ENCODE measurements around the gene RBM3. TPM values are rescaled to one million over a fixed set of nuclear protein-coding genes. Genes with fewer than 3 reads are reported as not detected.

Gene RBM3
- total RNA-seq, 4 donors from 2014 or later = 94.0 to 204 (median 156) TPM

DNA sequence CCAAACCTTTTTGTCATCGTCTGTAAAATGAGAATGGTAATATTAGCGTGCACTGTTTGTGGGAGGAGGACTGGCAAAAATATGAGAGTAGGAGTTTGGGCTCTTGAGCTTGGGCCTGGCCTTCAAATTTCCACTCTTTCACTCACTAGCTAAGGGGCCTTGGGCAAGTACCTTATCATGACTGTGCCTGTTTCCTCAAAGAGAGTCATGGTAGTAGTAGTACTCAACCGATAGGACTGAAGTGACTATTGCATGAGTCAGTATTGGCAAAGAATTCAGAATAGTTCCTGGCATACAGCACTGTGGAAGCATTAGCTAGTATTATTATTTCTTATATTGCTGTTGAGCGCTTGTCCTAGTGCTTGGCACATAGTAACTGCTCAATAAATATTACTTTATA is 16.0 kb upstream of the RBM3 start:
- H3K4me1 ChIP-seq = no peaks in the 10 kb centered on the region
- no peak overlapping the region for H3K4me3 ChIP-seq
- no peaks in the 10 kb centered on the region for H3K27me3 ChIP-seq
- H3K36me3 ChIP-seq = peaks cover 10 to 68% (median 35%) of the 10 kb centered on the region in 4 donors
- WGBS = 80% methylated on average over 4 of the region's 4 CpGs
- intact Hi-C loops (cut with DNase I) = no loop called here
- H3K9me3 ChIP-seq = no peaks in the 10 kb centered on the region
- no peak overlapping the region for H3K27ac ChIP-seq (replicated peaks in 1 of 4)
- TF ChIP-seq, protein P1, sequence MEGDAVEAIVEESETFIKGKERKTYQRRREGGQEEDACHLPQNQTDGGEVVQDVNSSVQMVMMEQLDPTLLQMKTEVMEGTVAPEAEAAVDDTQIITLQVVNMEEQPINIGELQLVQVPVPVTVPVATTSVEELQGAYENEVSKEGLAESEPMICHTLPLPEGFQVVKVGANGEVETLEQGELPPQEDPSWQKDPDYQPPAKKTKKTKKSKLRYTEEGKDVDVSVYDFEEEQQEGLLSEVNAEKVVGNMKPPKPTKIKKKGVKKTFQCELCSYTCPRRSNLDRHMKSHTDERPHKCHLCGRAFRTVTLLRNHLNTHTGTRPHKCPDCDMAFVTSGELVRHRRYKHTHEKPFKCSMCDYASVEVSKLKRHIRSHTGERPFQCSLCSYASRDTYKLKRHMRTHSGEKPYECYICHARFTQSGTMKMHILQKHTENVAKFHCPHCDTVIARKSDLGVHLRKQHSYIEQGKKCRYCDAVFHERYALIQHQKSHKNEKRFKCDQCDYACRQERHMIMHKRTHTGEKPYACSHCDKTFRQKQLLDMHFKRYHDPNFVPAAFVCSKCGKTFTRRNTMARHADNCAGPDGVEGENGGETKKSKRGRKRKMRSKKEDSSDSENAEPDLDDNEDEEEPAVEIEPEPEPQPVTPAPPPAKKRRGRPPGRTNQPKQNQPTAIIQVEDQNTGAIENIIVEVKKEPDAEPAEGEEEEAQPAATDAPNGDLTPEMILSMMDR (IDR thresholded peaks at IDR 0.05) = no peak
- TF ChIP-seq EP300 (IDR thresholded peaks at IDR 0.05) = no peak
- TF ChIP-seq POLR2A (IDR thresholded peaks at IDR 0.05; ENCODE audit: low read depth) = no peak
- no peak for TF ChIP-seq POLR2AphosphoS5 (IDR thresholded peaks at IDR 0.05)
- DNase-seq (ENCODE audit: extremely low spot score) = no peak

DNA sequence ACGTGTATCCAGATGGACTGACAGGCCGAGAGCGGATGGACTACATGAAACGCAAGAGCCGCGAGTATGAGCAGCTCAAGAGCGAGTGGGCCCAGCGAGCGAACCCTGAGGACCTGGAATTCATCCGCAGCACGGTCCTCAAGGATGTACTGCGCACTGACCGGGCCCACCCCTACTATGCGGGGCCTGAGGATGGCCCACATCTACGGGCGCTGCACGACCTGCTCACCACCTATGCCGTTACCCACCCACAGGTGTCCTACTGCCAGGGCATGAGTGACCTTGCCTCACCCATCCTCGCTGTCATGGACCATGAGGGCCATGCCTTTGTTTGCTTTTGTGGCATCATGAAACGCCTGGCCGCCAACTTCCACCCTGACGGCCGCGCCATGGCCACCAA is 14.6 kb upstream of the RBM3 start:
- no peak for DNase-seq (ENCODE audit: extremely low spot score)
- no peak overlapping the region for H3K4me3 ChIP-seq
- peaks cover 10 to 65% (median 35%) of the 10 kb centered on the region in 4 donors for H3K36me3 ChIP-seq
- WGBS = 93% methylated on average over 17 of the region's 24 CpGs
- H3K4me1 ChIP-seq = no peaks in the 10 kb centered on the region
- H3K9me3 ChIP-seq = no peaks in the 10 kb centered on the region
- intact Hi-C loops (cut with DNase I) = no loop called here
- TF ChIP-seq EP300 (IDR thresholded peaks at IDR 0.05) (no peak), POLR2A (IDR thresholded peaks at IDR 0.05; ENCODE audit: low read depth) (no peak), POLR2AphosphoS5 (IDR thresholded peaks at IDR 0.05) (no peak)
- TF ChIP-seq, protein P1 (IDR thresholded peaks at IDR 0.05) = no peak
- no peaks in the 10 kb centered on the region for H3K27me3 ChIP-seq
- H3K27ac ChIP-seq (replicated peaks in 1 of 4) = no peak overlapping the region

DNA sequence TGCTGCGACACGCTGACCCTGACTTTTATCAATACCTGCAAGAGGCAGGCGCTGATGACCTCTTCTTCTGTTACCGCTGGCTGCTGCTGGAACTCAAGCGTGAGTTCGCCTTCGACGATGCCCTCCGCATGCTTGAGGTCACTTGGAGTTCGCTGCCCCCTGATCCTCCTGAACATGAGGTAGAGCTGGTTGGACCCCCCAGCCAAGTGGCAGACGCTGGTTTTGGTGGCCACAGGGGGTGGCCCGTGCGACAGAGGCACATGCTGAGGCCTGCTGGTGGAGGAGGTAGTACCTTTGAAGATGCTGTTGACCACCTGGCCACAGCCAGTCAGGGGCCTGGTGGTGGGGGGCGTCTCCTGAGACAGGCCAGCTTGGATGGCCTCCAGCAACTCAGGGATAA is 14.2 kb upstream of the RBM3 start:
- Histone ChIP-seq H3K9me3 (no peaks in the 10 kb centered on the region), H3K27me3 (no peaks in the 10 kb centered on the region), H3K36me3 (peaks cover 10 to 60% (median 35%) of the 10 kb centered on the region in 4 donors), H3K27ac (replicated peaks in 1 of 4) (no peak overlapping the region), H3K4me3 (no peak overlapping the region), H3K4me1 (no peaks in the 10 kb centered on the region)
- 88% methylated on average over 14 of the region's 14 CpGs for WGBS
- intact Hi-C loops (cut with DNase I) = no loop called here
- DNase-seq (ENCODE audit: extremely low spot score) = no peak
- TF ChIP-seq EP300 (IDR thresholded peaks at IDR 0.05) = no peak
- TF ChIP-seq, protein P1 (IDR thresholded peaks at IDR 0.05) = no peak

DNA sequence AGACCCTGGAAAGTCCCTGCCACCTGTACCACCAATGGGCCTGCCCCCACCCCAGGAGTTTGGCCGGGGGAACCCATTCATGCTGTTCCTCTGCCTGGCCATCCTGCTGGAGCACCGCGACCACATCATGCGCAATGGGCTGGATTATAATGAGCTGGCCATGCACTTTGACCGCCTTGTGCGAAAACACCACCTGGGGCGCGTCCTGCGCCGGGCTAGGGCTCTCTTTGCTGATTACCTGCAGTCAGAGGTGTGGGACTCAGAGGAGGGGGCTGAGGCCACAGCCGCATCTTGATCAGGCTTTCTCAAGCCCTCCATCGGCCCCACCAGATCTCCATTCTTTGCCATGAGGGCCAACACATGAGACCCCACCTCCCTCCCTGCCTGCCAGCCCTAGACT is 13.6 kb upstream of the RBM3 start:
- Histone ChIP-seq H3K9me3 (no peaks in the 10 kb centered on the region), H3K4me1 (no peaks in the 10 kb centered on the region)
- intact Hi-C loops (cut with DNase I) = no loop called here

DNA sequence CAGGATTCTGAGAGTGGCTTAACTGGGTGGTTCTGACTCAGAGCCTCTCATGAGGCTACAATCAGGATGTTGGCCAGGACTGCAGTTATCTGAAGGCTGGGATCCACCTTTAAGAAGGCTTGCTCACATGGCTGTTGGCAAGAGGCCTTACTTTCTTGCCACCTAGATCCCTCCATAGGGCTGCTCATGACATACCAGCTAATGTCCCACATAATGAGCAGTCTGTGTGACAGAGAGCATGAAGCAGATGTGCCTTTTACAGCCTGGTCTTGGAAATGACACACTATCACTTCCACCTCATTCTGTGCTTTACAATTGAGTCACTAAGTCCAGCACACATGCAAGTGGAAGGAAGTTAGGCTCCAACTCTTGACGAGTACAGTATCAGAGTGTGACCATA is 4.3 kb upstream of the RBM3 start:
- 57% methylated on average over 1 of the region's 1 CpG for WGBS

More for the DNA sequence above, 13.6 kb upstream of the RBM3 start:
- no peak for DNase-seq (ENCODE audit: extremely low spot score)
- Histone ChIP-seq H3K27ac (replicated peaks in 1 of 4) (no peak overlapping the region), H3K27me3 (no peaks in the 10 kb centered on the region), H3K4me3 (no peak overlapping the region), H3K36me3 (peaks cover 5 to 54% (median 32%) of the 10 kb centered on the region in 4 donors)
- WGBS = 83% methylated on average over 12 of the region's 12 CpGs
- TF ChIP-seq EP300 (IDR thresholded peaks at IDR 0.05) = no peak
- TF ChIP-seq, protein P1 (IDR thresholded peaks at IDR 0.05) = no peak
- TF ChIP-seq POLR2A (IDR thresholded peaks at IDR 0.05; ENCODE audit: low read depth) = no peak
- no peak for TF ChIP-seq POLR2AphosphoS5 (IDR thresholded peaks at IDR 0.05)

More for the DNA sequence above, 4.3 kb upstream of the RBM3 start:
- no peak overlapping the region for H3K4me3 ChIP-seq
- H3K27ac ChIP-seq (replicated peaks in 1 of 4) = no peak overlapping the region
- H3K36me3 ChIP-seq = no peaks in the 10 kb centered on the region
- no peaks in the 10 kb centered on the region for H3K27me3 ChIP-seq
- H3K9me3 ChIP-seq = no peaks in the 10 kb centered on the region
- TF ChIP-seq, protein P1 (IDR thresholded peaks at IDR 0.05) = no peak
- no peak for TF ChIP-seq EP300 (IDR thresholded peaks at IDR 0.05)
- no peak for TF ChIP-seq POLR2AphosphoS5 (IDR thresholded peaks at IDR 0.05)
- TF ChIP-seq POLR2A (IDR thresholded peaks at IDR 0.05; ENCODE audit: low read depth) = no peak
- intact Hi-C loops (cut with DNase I) = no loop called here
- H3K4me1 ChIP-seq = peaks cover 0 to 4% (median under 1%) of the 10 kb centered on the region in 4 donors
- DNase-seq (ENCODE audit: extremely low spot score) = no peak

All from esophagus muscularis mucosa (tissue), 4 donors.